HG02759 (cell line): Measurements from ENCODE around the gene SNTB2.
A peak's percentile ranks its signal among the peaks of the same experiment; 100 is the strongest.

Experiments used
- ATAC-seq: cut with Tn5 transposase; IDR thresholded peaks from one replicate; pipeline ENCODE4 v1.9.1; 2021; ENCODE audit warnings: mild to moderate bottlenecking, moderate library complexity; ENCODE audit not compliant: unreplicated experiment

The SNTB2 gene

DNA sequence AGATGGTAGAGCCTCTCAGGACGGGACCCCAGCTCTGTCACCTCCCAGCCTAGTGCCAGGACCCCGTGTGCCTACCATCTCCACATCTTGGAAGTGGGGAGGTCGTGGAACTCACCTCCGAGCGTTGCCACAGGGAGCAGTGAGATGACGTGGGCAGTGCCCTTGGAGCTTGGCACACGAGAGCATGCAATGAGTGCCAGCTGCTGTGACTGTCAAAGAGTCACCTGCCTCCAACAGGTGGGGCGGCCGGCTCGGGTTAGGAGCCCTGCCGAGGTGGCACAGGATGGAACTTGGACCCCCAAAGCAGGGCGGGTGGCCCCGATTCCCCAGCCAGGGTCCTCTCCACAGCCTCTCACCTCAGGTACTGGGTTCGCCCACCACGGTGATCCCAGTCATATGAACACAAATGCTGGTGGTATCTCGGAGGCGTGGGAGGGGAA lies 129.7 kb downstream of the SNTB2 start:
- ATAC-seq = no peak

GRCh38 chr16:69318177-69318910 lies 131.4 kb downstream of the SNTB2 start:
- no peak for ATAC-seq

- no peak for ATAC-seq
Observed at GRCh38 chr16:69318911-69319289, 131.9 kb downstream of the SNTB2 start.

DNA sequence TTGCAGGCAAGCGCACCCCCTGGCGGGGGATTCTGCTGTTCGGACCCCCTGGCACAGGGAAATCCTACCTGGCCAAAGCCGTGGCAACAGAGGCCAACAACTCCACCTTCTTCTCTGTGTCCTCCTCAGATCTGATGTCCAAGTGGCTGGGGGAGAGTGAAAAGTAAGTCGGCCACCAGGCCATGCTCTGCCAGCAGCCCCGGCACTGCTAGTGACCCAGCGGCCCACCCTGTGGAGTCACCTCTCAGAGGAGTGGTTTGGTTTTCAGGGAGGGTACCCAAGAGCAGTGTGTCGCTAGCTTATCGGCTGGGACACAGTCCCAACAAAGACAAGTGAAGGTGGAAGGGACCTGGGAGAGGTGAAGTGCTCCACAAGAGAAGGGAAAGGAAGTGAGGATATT lies 132.4 kb downstream of the SNTB2 start:
- no peak for ATAC-seq

DNA sequence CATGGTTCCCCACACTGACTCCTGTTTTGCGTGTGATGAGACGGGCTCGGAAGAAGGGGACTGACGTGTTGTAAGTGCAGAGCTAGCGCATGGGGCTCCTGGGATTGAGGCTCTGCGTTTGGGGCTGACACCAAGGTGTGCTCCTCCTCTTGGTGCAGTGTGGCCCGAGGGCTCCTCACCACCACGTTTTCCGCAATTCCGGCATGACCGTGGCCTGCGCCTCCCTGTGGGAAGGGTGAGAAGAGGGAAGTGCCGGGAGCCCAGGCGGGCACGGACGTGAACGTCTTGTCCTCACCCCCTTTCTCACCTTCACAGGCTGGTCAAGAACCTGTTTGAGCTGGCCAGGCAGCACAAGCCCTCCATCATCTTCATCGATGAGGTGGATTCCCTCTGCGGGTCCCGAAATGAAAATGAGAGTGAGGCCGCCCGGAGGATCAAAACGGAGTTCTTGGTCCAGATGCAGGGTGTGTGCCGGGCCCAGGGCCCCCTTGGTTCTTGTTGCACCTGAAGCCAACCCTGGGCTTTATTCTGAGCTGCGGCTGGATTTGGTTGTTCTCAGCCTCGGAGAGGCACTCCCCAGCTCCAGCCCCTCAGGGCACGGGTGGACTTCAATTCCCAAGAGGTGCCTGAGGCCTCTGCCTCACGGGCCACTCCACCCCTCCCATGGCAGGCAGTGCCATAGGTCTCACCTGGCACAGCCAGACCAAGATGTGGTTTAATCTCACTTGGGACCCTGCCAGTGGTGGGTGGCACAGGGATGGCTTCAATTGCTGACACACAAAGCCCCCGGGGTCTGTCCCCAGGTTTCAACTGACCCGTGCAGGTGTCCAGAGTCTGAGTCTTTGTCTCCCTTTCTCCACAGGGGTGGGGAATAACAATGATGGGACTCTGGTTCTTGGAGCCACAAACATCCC lies 133.1 kb downstream of the SNTB2 start:
- no peak for ATAC-seq

DNA sequence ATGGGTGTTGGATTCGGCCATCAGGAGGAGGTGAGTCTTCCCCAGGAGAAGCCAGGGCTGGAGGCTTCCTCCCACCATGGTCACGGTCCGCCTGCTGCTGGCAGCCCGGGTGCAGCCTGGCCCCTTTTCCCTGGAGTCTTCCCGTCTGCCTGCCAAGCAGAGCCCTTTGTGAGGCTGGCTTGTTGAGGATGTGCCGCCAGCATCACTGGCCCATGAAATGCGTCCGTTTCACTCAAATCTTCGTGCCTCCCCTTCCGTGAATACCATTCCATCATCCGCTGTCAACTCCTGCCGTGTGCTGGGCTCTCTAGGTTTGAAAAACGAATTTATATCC lies 133.7 kb downstream of the SNTB2 start:
- no peak for ATAC-seq

- no peak for ATAC-seq
Observed at GRCh38 chr16:69321080-69321479, 134.1 kb downstream of the SNTB2 start.

- ATAC-seq = no peak
Observed at GRCh38 chr16:69322343-69322742, 135.4 kb downstream of the SNTB2 start.

DNA sequence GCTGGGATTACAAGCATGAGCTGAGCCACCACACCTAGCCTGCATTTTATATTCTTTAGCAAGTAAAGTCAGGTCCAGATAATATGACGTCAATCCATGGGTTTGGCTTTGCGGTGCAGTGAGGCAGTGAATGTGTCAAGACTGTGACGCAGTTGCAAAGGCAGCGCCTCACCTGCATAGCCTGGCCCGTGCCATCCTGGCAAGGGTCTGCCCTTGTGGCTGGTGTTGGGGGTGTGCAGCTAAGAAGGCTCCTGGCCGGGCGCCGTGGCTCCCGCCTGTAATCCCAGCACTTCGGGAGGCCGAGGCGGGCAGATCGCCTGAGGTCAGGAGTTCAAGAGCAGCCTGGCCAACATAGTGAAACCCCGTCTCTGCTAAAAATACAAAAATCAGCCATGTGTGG lies 136.5 kb downstream of the SNTB2 start:
- ATAC-seq = no peak

DNA sequence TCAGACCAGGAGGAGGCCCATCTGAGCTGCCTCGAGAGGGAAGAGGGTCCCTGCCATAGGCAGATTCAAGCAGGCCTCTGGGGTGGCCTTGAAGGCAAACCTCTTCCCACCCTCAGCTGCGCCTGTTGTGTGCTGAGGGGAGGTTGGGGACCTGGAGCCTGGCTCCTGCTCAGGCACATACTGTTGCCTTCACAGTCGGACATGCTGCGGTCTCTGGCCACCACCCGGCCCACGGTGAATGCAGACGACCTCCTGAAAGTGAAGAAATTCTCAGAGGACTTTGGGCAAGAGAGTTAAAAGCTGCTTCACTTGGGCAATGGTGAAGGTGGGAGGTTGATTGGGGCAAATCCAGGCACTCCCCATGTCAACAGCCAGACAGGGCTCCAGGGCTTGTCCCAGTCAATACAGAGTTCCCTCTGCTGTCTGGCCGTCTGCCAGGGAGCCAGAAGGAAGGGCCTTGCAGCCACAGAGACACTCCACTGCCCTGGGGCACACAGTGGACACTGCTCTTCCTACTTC lies 137.1 kb downstream of the SNTB2 start:
- no peak for ATAC-seq

DNA sequence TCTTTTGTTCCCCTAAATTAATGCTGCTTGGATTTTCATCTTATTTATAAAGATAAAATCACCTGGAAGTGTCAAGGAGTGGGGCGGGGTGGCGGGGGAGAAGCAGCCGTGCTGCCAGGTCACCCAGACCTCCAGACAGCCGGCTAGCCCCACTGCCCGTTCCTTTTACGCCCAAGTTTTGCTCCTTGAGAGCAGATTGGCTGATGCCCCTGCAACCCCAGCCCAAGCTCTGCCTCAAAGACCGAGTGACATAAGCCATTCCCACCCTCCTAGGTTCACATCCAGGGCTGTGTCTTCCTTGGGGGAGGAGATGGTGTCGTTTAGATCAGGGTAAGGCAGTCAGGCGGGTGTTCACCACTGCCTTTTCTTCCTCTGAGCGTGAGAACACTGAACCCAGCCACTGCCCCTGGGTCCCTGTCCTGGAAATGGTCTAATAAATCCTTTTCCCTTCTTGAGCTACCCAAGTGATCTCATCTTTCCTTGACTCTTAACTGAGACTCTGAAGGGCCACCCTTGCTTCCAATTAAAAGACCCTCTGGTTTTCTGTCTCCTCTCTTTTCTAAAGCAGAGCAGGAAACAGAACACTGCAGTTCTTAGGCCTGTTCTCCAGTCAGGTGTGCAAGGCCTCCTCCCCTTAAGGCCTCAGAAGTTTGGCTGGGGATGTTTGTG lies 137.8 kb downstream of the SNTB2 start:
- no peak for ATAC-seq

- ATAC-seq = no peak
Observed at GRCh38 chr16:69325784-69326171, 138.8 kb downstream of the SNTB2 start.

DNA sequence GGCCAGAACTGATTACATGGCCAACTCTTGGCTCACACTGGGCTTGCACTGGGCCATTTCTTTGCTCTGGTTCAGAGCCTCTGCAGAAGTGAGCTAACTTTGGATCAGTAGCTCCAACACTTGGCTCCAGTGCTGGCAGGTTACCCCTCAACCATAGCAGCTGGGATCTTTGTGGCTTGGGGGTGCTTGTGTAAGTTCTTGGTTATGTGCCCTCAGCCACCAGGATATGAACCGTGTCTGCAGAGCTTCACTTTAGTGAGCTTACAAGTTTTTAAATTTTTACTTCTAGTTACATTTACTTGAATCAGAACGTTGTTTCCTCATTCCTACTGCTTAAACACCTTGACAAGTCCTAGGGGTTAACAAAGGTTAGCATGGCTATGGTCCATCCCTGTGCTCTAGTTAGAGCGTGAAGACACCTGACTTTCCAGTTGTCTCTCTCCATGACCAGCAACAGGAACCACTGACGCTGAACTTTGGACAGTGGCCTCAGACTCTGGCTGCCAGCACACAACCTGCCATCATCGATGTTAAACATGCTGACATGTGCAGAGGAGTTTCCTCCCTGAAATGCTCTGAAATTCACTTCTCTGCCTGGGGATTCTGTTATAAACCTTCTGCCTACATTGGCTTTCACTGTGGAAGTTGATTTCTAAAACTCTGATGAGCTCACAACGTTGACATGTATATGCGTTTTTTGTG lies 139.4 kb downstream of the SNTB2 start:
- ATAC-seq = no peak

DNA sequence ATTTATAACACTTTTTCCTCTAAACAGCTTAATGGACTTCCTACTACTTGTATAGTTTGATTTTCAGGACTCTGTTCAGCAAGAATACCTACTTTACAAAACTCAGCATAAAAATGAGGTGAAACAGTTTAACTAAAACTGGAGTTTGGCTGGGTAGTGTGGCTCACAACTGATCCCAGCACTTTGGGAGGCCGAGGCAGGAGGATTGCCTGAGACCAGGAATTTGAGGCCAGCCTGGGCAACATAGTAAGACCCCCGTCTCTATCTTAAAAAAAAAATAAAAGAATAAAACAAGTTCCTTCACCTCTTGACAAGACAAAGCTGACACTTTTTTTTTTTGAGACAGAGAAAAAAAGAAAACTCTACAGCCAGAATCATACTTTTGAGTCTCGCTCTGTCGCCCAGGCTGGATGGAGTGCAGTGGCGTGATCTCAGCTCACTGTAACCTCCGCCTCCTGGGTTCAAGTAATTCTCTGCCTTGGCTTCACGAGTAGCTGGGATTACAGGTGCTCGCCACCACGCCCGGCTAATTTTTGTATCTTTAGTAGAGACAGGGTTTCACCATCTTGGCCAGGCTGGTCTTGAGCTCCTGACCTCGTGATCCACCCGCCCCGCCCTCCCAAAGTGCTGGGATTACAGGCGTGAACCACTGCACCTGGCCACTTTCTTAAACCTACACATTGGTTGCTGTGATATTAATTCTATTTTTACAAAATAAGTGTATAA lies 140.8 kb downstream of the SNTB2 start:
- no peak for ATAC-seq

- no peak for ATAC-seq
Observed at GRCh38 chr16:69328854-69329316, 141.9 kb downstream of the SNTB2 start.

GRCh38 chr16:69329369-69330285 lies 142.7 kb downstream of the SNTB2 start:
- peak; percentile 34 for ATAC-seq

DNA sequence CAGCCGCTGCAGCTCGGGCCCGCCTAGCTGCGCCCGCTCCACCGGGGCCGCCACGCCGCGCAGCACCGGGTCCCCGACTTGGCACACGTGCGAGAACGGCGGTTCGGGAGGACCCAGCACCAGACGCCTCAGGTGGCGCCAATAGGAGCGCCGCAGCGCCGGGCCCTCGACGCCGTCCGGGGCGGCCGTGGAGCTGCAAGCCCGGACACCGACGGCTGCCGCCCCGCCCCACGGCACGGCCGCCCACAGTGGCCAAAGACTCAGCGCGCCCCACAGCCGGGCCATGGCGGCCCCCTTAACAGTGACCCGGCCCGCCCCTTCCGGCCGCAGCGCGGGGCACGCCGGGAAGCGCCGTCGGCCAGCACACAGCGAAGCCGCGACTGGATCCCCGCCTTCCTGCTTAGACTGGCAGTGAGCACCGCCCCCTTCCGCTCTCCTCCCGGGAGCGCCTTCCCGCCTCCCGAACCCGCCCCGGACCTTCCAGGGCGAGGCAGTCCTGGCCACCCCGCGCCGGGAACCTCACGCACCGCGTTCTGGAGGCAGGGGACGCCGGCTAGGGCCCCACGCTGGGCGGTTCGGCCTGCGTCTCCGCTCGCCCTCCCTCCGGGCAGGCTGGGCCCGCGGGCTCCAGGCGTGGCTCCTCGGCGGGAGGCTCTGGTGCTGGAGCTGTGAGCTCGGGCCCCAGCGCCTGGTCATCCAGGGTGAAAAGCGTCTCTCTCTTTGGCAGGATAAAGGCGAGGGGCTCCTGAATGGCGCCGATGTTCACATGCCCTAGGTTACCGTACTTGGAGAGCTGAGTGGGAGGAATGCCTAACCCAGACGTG lies 143.5 kb downstream of the SNTB2 start, which contains the start of gene PDF:
Gene PDF, minus strand, starts transcription at position 303 of the 824 bp plus-strand sequence. Its CDS starts 18 bp downstream, at position 285.
- peak; percentile 97 for ATAC-seq

GRCh38 chr16:69334696-69335095 lies 147.7 kb downstream of the SNTB2 start:
- no peak for ATAC-seq
